HG03280 (cell line): ENCODE measurements around the gene ADGRG7.
"Not testable (repeated sequence)": the region's sequence is repeated elsewhere in the genome, so short reads cannot be mapped to it uniquely, and the experiment has no call there.

Experiments used
- ATAC-seq: cut with Tn5 transposase; IDR thresholded peaks from one replicate; pipeline ENCODE4 v1.9.1; 2021; ENCODE audit warnings: mild to moderate bottlenecking, moderate library complexity; ENCODE audit not compliant: unreplicated experiment

The ADGRG7 gene

GRCh38 chr3:100609305-100609704, at the start of gene ADGRG7:
ADGRG7 (plus strand) TSS chr3:100609601; CDS start chr3:100609857, 256 bp downstream.
- ATAC-seq: no peak

- ATAC-seq: no peak
These were observed 49.0 kb upstream of the ADGRG7 start for GRCh38 chr3:100560426-100560825.

- no peak for ATAC-seq
These were observed 47.8 kb upstream of the ADGRG7 start for GRCh38 chr3:100561459-100562158.

GRCh38 chr3:100562224-100562857, 47.1 kb upstream of the ADGRG7 start:
- ATAC-seq: no peak

- ATAC-seq: no peak
These were observed 46.2 kb upstream of the ADGRG7 start for GRCh38 chr3:100563228-100563627.

- ATAC-seq: no peak
These were observed 45.7 kb upstream of the ADGRG7 start for GRCh38 chr3:100563652-100564211.

- ATAC-seq: no peak
These were observed 38.6 kb upstream of the ADGRG7 start for GRCh38 chr3:100570811-100571210.

GRCh38 chr3:100574536-100574935, 34.9 kb upstream of the ADGRG7 start:
- ATAC-seq: no peak

GRCh38 chr3:100575704-100576103, 33.7 kb upstream of the ADGRG7 start:
- ATAC-seq: no peak

GRCh38 chr3:100577382-100578008, 31.9 kb upstream of the ADGRG7 start:
- ATAC-seq: no peak

GRCh38 chr3:100578646-100579045, 30.8 kb upstream of the ADGRG7 start:
- ATAC-seq: no peak

- no peak for ATAC-seq
These were observed 29.3 kb upstream of the ADGRG7 start for GRCh38 chr3:100580147-100580546.

GRCh38 chr3:100581650-100582049, 27.8 kb upstream of the ADGRG7 start:
- no peak for ATAC-seq

GRCh38 chr3:100582157-100582556, 27.2 kb upstream of the ADGRG7 start:
- ATAC-seq: not testable (repeated sequence)

GRCh38 chr3:100584101-100584660, 25.2 kb upstream of the ADGRG7 start:
- no peak for ATAC-seq

GRCh38 chr3:100586832-100587231, 22.6 kb upstream of the ADGRG7 start:
- no peak for ATAC-seq

GRCh38 chr3:100588251-100588650, 21.1 kb upstream of the ADGRG7 start:
- no peak for ATAC-seq

- peak; percentile 74 for ATAC-seq
These were observed 19.1 kb upstream of the ADGRG7 start for GRCh38 chr3:100590114-100590839.

GRCh38 chr3:100590840-100591147, 18.6 kb upstream of the ADGRG7 start:
- no peak for ATAC-seq

GRCh38 chr3:100591411-100591810, 18.0 kb upstream of the ADGRG7 start:
- ATAC-seq: no peak
